GM12878 (cell line): ENCODE data around the gene VPS45. TPM values are rescaled to one million over a fixed set of nuclear protein-coding genes. Genes with fewer than 3 reads are reported as not detected.

ENCODE experiments used
- ATAC-seq: fragments of 200-7000 bp; cut with Tn5 transposase; 3 replicates; pipeline ENCODE4 v1.9.1; 2020; ENCODE audit warnings: mild to moderate bottlenecking, moderate library complexity
- BruUV-seq: library from RNA; stranded (reverse); fragments of 400-500 nt; replicated peaks from 2 replicates; lab custom pipeline; 2021; lab: Mats Ljungman, UMichigan
- CTCF ChIA-PET: fragments of 300-600 bp; sonication (Branson Sonifier 250); formaldehyde crosslinking; extraction: SDS; loops from one replicate; lab custom pipeline; 2021; ENCODE audit warnings: inconsistent platforms; lab: Yijun Ruan, JAX
- POLR2A ChIA-PET: fragments of 350-600 bp; formaldehyde crosslinking; extraction: SDS; loops from one replicate; lab custom pipeline; 2021; ENCODE audit warnings: inconsistent platforms; lab: Charles Lee
- RAD21 ChIA-PET: fragments of 300-600 bp; sonication (Branson Sonifier 250); formaldehyde crosslinking; loops from one replicate; lab custom pipeline; 2023; ENCODE audit warnings: antibody characterized with exemption; ENCODE audit not compliant: unreplicated experiment; lab: Charles Lee
- SMC1A ChIA-PET: fragments of 300-600 bp; sonication (Branson Sonifier 250); formaldehyde crosslinking; loops from one replicate; lab custom pipeline; 2023; ENCODE audit not compliant: unreplicated experiment, uncharacterized antibody; lab: Charles Lee
- DNase-seq: peaks from one replicate; pipeline ENCODE4 v3.0.0-alpha.2; 2011; ENCODE audit warnings: low read depth, low spot score
- FAIRE-seq: peaks from 3 replicates; lab custom pipeline; 2011; peaks lifted over from hg19 to GRCh38; lab: Jason Lieb, UNC
- H2AFZ ChIP-seq: 2 replicates; pipeline ENCODE4 v1.6.0; 2011; ENCODE audit warnings: low read depth, low read length, control low read depth; ENCODE audit not compliant: control insufficient read depth
- H3K27ac ChIP-seq: 2 replicates; pipeline ENCODE4 v1.5.1; 2011; ENCODE audit warnings: control low read depth; ENCODE audit not compliant: control insufficient read depth, insufficient read depth
- H3K27me3 ChIP-seq, 2 experiments: replicated peaks in 1 of 2; 2 replicates each; pipeline versions ENCODE4 v1.6.0 to v1.6.1; 2011; ENCODE audit warnings: low read length in 1 of 2; ENCODE audit not compliant: control insufficient read depth in 2 of 2, insufficient read depth in 2 of 2
- H3K36me3 ChIP-seq, 2 experiments: 2 replicates each; pipeline ENCODE4 v1.5.1; 2011; ENCODE audit warnings: low read length in 1 of 2; ENCODE audit not compliant: control insufficient read depth in 2 of 2, insufficient read depth in 2 of 2
- H3K4me1 ChIP-seq: 2 replicates; pipeline ENCODE4 v1.6.1; 2011; ENCODE audit warnings: mild to moderate bottlenecking, low read length, moderate library complexity, mixed read lengths; ENCODE audit not compliant: control insufficient read depth, insufficient read depth
- H3K4me2 ChIP-seq: 2 replicates; pipeline ENCODE4 v1.6.0; 2011; ENCODE audit warnings: control low read depth; ENCODE audit not compliant: control insufficient read depth, insufficient read depth
- H3K4me3 ChIP-seq: fragments of 200-600 bp; sonication (generic); 2 replicates; pipeline ENCODE4 v1.5.1; 2016
- H3K79me2 ChIP-seq: 2 replicates; pipeline ENCODE4 v1.6.0; 2011; ENCODE audit warnings: low read length; ENCODE audit not compliant: control insufficient read depth, insufficient read depth
- H3K9ac ChIP-seq: 2 replicates; pipeline ENCODE4 v1.8.0; 2011; ENCODE audit warnings: low read length, control low read depth, mixed read lengths; ENCODE audit not compliant: control insufficient read depth, insufficient read depth
- H3K9me3 ChIP-seq: replicated peaks from 3 replicates; pipeline ENCODE4 v1.5.1; 2011; ENCODE audit warnings: mild to moderate bottlenecking, low read length; ENCODE audit not compliant: control insufficient read depth, insufficient read depth
- H4K20me1 ChIP-seq: 2 replicates; pipeline ENCODE4 v1.6.0; 2011; ENCODE audit not compliant: control insufficient read depth, insufficient read depth
- ASH2L ChIP-seq: fragments of 300-600, 200-600 bp; sonication (generic); IDR thresholded peaks from 2 replicates; pipeline ENCODE4 v1.6.1; 2017; ENCODE audit warnings: low read depth, mild to moderate bottlenecking, borderline replicate concordance
- ATF7 ChIP-seq: fragments of 450-650 bp; IDR thresholded peaks from 2 replicates; pipeline ENCODE4 v1.6.1; 2016; ENCODE audit warnings: low read depth, mild to moderate bottlenecking
- HCFC1 ChIP-seq: fragments of 150-350 bp; IDR thresholded peaks from 2 replicates; pipeline ENCODE4 v1.6.1; 2014; ENCODE audit warnings: low read length
- HDGF ChIP-seq: fragments of 450-650 bp; IDR thresholded peaks from 2 replicates; pipeline ENCODE4 v1.6.1; 2016; ENCODE audit warnings: antibody characterized with exemption
- POU2F2 ChIP-seq: IDR thresholded peaks from 3 replicates; pipeline ENCODE4 v1.6.1; 2011; ENCODE audit warnings: low read depth, mild to moderate bottlenecking, low read length, borderline replicate concordance
- RAD21 ChIP-seq: IDR thresholded peaks from 2 replicates; pipeline ENCODE4 v1.6.1; 2011; ENCODE audit warnings: mild to moderate bottlenecking, low read depth, low read length, moderate library complexity; ENCODE audit not compliant: insufficient read depth
- RB1 ChIP-seq: fragments of 450-650 bp; formaldehyde crosslinking; IDR thresholded peaks from 2 replicates; pipeline ENCODE4 v1.6.1; 2017; ENCODE audit warnings: mild to moderate bottlenecking, borderline replicate concordance
- RUNX3 ChIP-seq: IDR thresholded peaks from 2 replicates; pipeline ENCODE4 v1.6.1; 2012; ENCODE audit warnings: low read length, inconsistent platforms
- YY1 ChIP-seq: IDR thresholded peaks from 2 replicates; pipeline ENCODE4 v1.6.1; 2011; ENCODE audit warnings: low read depth, mild to moderate bottlenecking, low read length
- ZNF274 ChIP-seq: IDR thresholded peaks from one replicate; pipeline ENCODE4 v1.8.0; 2011; ENCODE audit not compliant: insufficient read length, insufficient read depth
- WGBS: methylation state at CpG from one replicate; pipeline ENCODE4 v1.1.6; 2016; ENCODE audit warnings: low lambda C conversion rate; ENCODE audit not compliant: insufficient replicate concordance, insufficient coverage; ENCODE audit errors: missing lambda C conversion rate; 5-methylcytosine and 5-hydroxymethylcytosine counted together
- in situ Hi-C: fragments of 300-500 bp; cut with MboI; formaldehyde crosslinking; loops from 9 replicates; pipeline ENCODE4 v1.14.3; 2018; ENCODE audit warnings: mixed read lengths
- intact Hi-C: fragments of 100-400 bp; cut with micrococcal nuclease; formaldehyde crosslinking; loops from one replicate; pipeline ENCODE4 v1.14.2; 2022; ENCODE audit not compliant: unreplicated experiment
- polyA plus RNA-seq, 11 experiments: library from polyadenylated mRNA; depleted of rRNA in 4 of 11; unstranded in 6 of 11; stranded (reverse) in 5 of 11; fragments of >200 nt; fragmentation: Nextera tagmentation in 4 of 11; fragmentation: Illumina TruSeq in 1 of 11; extraction: Ambion mirVana in 4 of 11; extraction: Trizol in 1 of 11; gene quantifications; 1 replicate in 1 of 11; 2 replicates in 10 of 11; pipeline versions ENCODE4 v1.2.1 to v1.2.3, GENCODE V29; 2011 to 2016; ENCODE audit warnings: inconsistent platforms in 2 of 11, missing spikeins in 2 of 11, low read depth in 1 of 11
- total RNA-seq, 4 experiments: library from RNA; depleted of rRNA in 3 of 4; stranded (reverse); fragments of >200 nt in 3 of 4; fragmentation: Illumina TruSeq in 1 of 4; extraction: Trizol in 1 of 4; gene quantifications; 2 replicates each; pipeline versions ENCODE4 v1.2.1 to v1.2.3, GENCODE V29; 2013 to 2021
- TF ChIP-seq, protein P1 (sequence below): fragments of 450-650 bp; IDR thresholded peaks from 2 replicates; pipeline ENCODE4 v1.6.1; 2017; ENCODE audit warnings: mild to moderate bottlenecking
- TF ChIP-seq, protein P2 (sequence below): fragments of 450-650 bp; conservative IDR thresholded peaks from 2 replicates; pipeline ENCODE4 v1.6.1; 2017; ENCODE audit warnings: mild to moderate bottlenecking, moderate library complexity
- TF ChIP-seq, protein P3 (sequence below): IDR thresholded peaks from 2 replicates; pipeline ENCODE4 v1.6.1; 2012; ENCODE audit warnings: improper control_type of control experiment, low read depth, low read length; ENCODE audit not compliant: insufficient replicate concordance

The VPS45 gene
- total and polyA plus RNA-seq, 10 of the 15 experiments (the other 5 are each of a cell fraction or from before 2014, with no cell fraction given): 24.4 to 48.7 (median 34.5) TPM

DNA sequence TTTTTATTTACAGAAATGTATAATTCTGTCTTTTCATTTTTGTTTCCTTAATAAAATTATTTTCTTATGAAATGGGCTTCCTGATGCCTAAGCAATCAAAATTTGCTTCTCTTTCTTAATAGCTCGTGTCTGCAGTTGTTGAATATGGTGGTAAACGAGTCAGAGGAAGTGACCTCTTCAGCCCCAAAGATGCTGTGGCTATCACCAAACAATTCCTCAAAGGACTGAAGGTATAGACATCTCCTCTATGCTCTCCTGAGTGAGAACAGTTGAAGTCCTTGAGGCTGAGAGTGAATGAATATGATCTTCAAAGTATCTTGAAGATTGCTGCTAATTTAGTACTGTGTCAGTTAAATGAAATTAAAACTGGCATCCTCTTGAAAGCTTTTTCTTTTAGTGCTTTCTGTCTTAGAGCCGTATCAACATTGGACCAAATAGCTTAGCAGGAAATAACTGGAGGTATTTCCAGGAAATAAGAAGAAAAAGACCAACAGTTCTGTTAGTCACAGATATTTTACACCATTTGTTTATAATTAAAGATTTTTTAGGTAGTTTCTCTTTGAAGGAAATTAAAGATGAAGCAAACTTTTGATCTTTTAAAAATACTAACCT lies 24.7 kb downstream of the VPS45 start:
- peaks cover 17% of the 10 kb centered on the region; the same call in 1 of the 2 replicates for H3K4me1 ChIP-seq
- H4K20me1 ChIP-seq: no peaks in the 10 kb centered on the region
- no peaks in the 10 kb centered on the region for H3K9me3 ChIP-seq
- no peak overlapping the region for H3K4me3 ChIP-seq
- ChIA-PET CTCF (interaction anchor here (1.1 kb wide), 1 partner anchor 73 kb away, joined by 4 read pairs; no protein-coding TSS in a partner anchor), SMC1A (interaction anchor here (1.1 to 1.9 kb wide), 2 partner anchors 11 to 73 kb away, joined by 3 to 4 read pairs; no protein-coding TSS in a partner anchor), RAD21 (no interaction called here), POLR2A (interaction anchor here (0.8 kb wide), 1 partner anchor 53 kb away, joined by 7 read pairs; no protein-coding TSS in a partner anchor)
- no peak for TF ChIP-seq ASH2L
- no peak for TF ChIP-seq YY1
- TF ChIP-seq, protein P1, sequence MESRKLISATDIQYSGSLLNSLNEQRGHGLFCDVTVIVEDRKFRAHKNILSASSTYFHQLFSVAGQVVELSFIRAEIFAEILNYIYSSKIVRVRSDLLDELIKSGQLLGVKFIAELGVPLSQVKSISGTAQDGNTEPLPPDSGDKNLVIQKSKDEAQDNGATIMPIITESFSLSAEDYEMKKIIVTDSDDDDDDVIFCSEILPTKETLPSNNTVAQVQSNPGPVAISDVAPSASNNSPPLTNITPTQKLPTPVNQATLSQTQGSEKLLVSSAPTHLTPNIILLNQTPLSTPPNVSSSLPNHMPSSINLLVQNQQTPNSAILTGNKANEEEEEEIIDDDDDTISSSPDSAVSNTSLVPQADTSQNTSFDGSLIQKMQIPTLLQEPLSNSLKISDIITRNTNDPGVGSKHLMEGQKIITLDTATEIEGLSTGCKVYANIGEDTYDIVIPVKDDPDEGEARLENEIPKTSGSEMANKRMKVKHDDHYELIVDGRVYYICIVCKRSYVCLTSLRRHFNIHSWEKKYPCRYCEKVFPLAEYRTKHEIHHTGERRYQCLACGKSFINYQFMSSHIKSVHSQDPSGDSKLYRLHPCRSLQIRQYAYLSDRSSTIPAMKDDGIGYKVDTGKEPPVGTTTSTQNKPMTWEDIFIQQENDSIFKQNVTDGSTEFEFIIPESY: no peak
- TF ChIP-seq ZNF274: no peak
- TF ChIP-seq, protein P2, sequence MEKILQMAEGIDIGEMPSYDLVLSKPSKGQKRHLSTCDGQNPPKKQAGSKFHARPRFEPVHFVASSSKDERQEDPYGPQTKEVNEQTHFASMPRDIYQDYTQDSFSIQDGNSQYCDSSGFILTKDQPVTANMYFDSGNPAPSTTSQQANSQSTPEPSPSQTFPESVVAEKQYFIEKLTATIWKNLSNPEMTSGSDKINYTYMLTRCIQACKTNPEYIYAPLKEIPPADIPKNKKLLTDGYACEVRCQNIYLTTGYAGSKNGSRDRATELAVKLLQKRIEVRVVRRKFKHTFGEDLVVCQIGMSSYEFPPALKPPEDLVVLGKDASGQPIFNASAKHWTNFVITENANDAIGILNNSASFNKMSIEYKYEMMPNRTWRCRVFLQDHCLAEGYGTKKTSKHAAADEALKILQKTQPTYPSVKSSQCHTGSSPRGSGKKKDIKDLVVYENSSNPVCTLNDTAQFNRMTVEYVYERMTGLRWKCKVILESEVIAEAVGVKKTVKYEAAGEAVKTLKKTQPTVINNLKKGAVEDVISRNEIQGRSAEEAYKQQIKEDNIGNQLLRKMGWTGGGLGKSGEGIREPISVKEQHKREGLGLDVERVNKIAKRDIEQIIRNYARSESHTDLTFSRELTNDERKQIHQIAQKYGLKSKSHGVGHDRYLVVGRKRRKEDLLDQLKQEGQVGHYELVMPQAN: no peak
- TF ChIP-seq HCFC1: no peak
- TF ChIP-seq HDGF: no peak
- TF ChIP-seq RUNX3: no peak
- TF ChIP-seq, protein P3, sequence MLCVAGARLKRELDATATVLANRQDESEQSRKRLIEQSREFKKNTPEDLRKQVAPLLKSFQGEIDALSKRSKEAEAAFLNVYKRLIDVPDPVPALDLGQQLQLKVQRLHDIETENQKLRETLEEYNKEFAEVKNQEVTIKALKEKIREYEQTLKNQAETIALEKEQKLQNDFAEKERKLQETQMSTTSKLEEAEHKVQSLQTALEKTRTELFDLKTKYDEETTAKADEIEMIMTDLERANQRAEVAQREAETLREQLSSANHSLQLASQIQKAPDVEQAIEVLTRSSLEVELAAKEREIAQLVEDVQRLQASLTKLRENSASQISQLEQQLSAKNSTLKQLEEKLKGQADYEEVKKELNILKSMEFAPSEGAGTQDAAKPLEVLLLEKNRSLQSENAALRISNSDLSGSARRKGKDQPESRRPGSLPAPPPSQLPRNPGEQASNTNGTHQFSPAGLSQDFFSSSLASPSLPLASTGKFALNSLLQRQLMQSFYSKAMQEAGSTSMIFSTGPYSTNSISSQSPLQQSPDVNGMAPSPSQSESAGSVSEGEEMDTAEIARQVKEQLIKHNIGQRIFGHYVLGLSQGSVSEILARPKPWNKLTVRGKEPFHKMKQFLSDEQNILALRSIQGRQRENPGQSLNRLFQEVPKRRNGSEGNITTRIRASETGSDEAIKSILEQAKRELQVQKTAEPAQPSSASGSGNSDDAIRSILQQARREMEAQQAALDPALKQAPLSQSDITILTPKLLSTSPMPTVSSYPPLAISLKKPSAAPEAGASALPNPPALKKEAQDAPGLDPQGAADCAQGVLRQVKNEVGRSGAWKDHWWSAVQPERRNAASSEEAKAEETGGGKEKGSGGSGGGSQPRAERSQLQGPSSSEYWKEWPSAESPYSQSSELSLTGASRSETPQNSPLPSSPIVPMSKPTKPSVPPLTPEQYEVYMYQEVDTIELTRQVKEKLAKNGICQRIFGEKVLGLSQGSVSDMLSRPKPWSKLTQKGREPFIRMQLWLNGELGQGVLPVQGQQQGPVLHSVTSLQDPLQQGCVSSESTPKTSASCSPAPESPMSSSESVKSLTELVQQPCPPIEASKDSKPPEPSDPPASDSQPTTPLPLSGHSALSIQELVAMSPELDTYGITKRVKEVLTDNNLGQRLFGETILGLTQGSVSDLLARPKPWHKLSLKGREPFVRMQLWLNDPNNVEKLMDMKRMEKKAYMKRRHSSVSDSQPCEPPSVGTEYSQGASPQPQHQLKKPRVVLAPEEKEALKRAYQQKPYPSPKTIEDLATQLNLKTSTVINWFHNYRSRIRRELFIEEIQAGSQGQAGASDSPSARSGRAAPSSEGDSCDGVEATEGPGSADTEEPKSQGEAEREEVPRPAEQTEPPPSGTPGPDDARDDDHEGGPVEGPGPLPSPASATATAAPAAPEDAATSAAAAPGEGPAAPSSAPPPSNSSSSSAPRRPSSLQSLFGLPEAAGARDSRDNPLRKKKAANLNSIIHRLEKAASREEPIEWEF: no peak
- no peak for TF ChIP-seq RB1
- no peak for TF ChIP-seq ATF7
- no peak for TF ChIP-seq POU2F2
- TF ChIP-seq RAD21: no peak
- DNase-seq (no peak), ATAC-seq (no peak), FAIRE-seq (no peak)
- in situ Hi-C loops: no loop called here
- H3K9ac ChIP-seq: no peak overlapping the region
- peaks cover 0 to 10% of the 10 kb centered on the region in 2 experiments; a peak in 1 of 4 replicates for H3K36me3 ChIP-seq
- H3K79me2 ChIP-seq: no peaks in the 10 kb centered on the region
- no peak overlapping the region for H3K4me2 ChIP-seq
- WGBS: 13% methylated on average over 3 of the region's 3 CpGs
- no TSS peak for BruUV-seq
- no peak overlapping the region for H3K27ac ChIP-seq
- intact Hi-C loops: no loop called here
- no peaks in the 10 kb centered on the region for H3K27me3 ChIP-seq
- H2AFZ ChIP-seq: no peak overlapping the region
